HL-60 (cell line): ENCODE measurements around the gene HS3ST2.

Experiments
- CTCF ChIP-seq: IDR thresholded peaks from one replicate; pipeline ENCODE4 v1.5.1; 2011; ENCODE audit warnings: low read length, control low read depth, inconsistent platforms; ENCODE audit not compliant: insufficient read depth
- POLR2AphosphoS5 ChIP-seq: IDR thresholded peaks from 2 replicates; pipeline ENCODE4 v1.6.1; 2012; ENCODE audit warnings: low read depth
- REST ChIP-seq: IDR thresholded peaks from 2 replicates; pipeline ENCODE4 v1.6.1; 2012; ENCODE audit warnings: low read depth; ENCODE audit not compliant: insufficient replicate concordance

GRCh38 chr16:22879466-22879865, 65.5 kb downstream of the HS3ST2 start:
- TF ChIP-seq POLR2AphosphoS5 (no peak), REST (no peak), CTCF (no peak)
